ENCODE data around the gene NOTUM.

Gene NOTUM

GRCh38 chr17:81961087-81961511 is at the start of gene NOTUM:
TSS of gene NOTUM (minus strand) at chr17:81961187. CDS start at chr17:81960909, 278 bp downstream.
- DNase-seq, result no peak

GRCh38 chr17:82009413-82009812 is 48.4 kb upstream of the NOTUM start:
- DNase-seq, result no peak

GRCh38 chr17:82008941-82009405 is 48.0 kb upstream of the NOTUM start:
- no peak for DNase-seq

GRCh38 chr17:82008258-82008940 is 47.4 kb upstream of the NOTUM start:
- DNase-seq, result no peak

GRCh38 chr17:82007495-82008257 is 46.7 kb upstream of the NOTUM start:
- no peak for DNase-seq

- DNase-seq, result no peak
Observed at GRCh38 chr17:82007228-82007494, 46.2 kb upstream of the NOTUM start.

GRCh38 chr17:82006468-82007227 is 45.7 kb upstream of the NOTUM start:
- no peak for DNase-seq

- DNase-seq, result no peak
Observed at GRCh38 chr17:82005701-82006348, 44.8 kb upstream of the NOTUM start.

GRCh38 chr17:82004517-82005455 is 43.8 kb upstream of the NOTUM start:
- DNase-seq, result no peak

GRCh38 chr17:82003411-82004381 is 42.7 kb upstream of the NOTUM start:
- no peak for DNase-seq

GRCh38 chr17:82001571-82002056 is 40.6 kb upstream of the NOTUM start:
- no peak for DNase-seq

- DNase-seq, result no peak
Observed at GRCh38 chr17:82000803-82001570, 40.0 kb upstream of the NOTUM start.

GRCh38 chr17:81999976-82000802 is 39.2 kb upstream of the NOTUM start:
- DNase-seq, result no peak

GRCh38 chr17:81999587-81999975 is 38.6 kb upstream of the NOTUM start:
- DNase-seq, result no peak

GRCh38 chr17:81998691-81999438 is 37.9 kb upstream of the NOTUM start:
- no peak for DNase-seq

GRCh38 chr17:81998212-81998611 is 37.2 kb upstream of the NOTUM start:
- no peak for DNase-seq

GRCh38 chr17:81996757-81997441 is 35.9 kb upstream of the NOTUM start:
- DNase-seq, result no peak

All from DMS79 treated with DMSO at 0.1 percent for 48 hours (cell line).